SK-N-SH treated with all-trans-retinoic acid at 6 μM for 48 hours (cell line): ENCODE data around the gene CAST.

Experiments
- ATAC-seq: fragments of 200-7000 bp; cut with Tn5 transposase; 3 replicates; pipeline ENCODE4 v1.9.1; 2020; ENCODE audit warnings: mild to moderate bottlenecking, moderate library complexity
- BACH2 ChIP-seq: fragments of 250-450 bp; sonication (Bioruptor Pico); IDR thresholded peaks from 2 replicates; pipeline ENCODE4 v1.9.0; 2021; ENCODE audit warnings: mild to moderate bottlenecking, borderline replicate concordance
- CREB5 ChIP-seq: fragments of 250-450 bp; sonication (Bioruptor Pico); IDR thresholded peaks from 2 replicates; pipeline ENCODE4 v1.5.1; 2020; ENCODE audit warnings: low read depth, mild to moderate bottlenecking, moderate library complexity
- CSDC2 ChIP-seq: fragments of 250-450 bp; sonication (Bioruptor Pico); IDR thresholded peaks from 2 replicates; pipeline ENCODE4 v1.5.0; 2020; ENCODE audit warnings: mild to moderate bottlenecking, moderate library complexity
- CSRNP3 ChIP-seq: fragments of 250-450 bp; sonication (Bioruptor Pico); IDR thresholded peaks from 2 replicates; pipeline ENCODE4 v1.5.1; 2021; ENCODE audit warnings: mild to moderate bottlenecking, moderate library complexity
- OSR1 ChIP-seq: fragments of 250-450 bp; sonication (Bioruptor Pico); IDR thresholded peaks from 2 replicates; pipeline ENCODE4 v1.8.0; 2022; ENCODE audit warnings: moderate library complexity, mild to moderate bottlenecking, inconsistent platforms
- PATZ1 ChIP-seq: fragments of 250-450 bp; sonication (Bioruptor Pico); IDR thresholded peaks from 2 replicates; pipeline ENCODE4 v1.8.0; 2020; ENCODE audit warnings: mild to moderate bottlenecking, moderate library complexity, borderline replicate concordance
- PPARA ChIP-seq: fragments of 250-450 bp; sonication (Bioruptor Pico); IDR thresholded peaks from 2 replicates; pipeline ENCODE4 v1.5.0; 2020; ENCODE audit warnings: mild to moderate bottlenecking, borderline replicate concordance
- RARB ChIP-seq: fragments of 250-450 bp; sonication (Bioruptor Pico); IDR thresholded peaks from 2 replicates; pipeline ENCODE4 v1.8.0; 2021; ENCODE audit warnings: mild to moderate bottlenecking, moderate library complexity
- SNAI2 ChIP-seq: fragments of 250-450 bp; sonication (Bioruptor Pico); IDR thresholded peaks from 2 replicates; pipeline ENCODE4 v1.5.0; 2020; ENCODE audit warnings: mild to moderate bottlenecking, moderate library complexity
- TCF4 ChIP-seq: fragments of 250-450 bp; sonication (Bioruptor Pico); IDR thresholded peaks from 2 replicates; pipeline ENCODE4 v1.8.0; 2021; ENCODE audit warnings: mild to moderate bottlenecking, moderate library complexity, borderline replicate concordance
- TOX ChIP-seq: fragments of 250-450 bp; sonication (Bioruptor Pico); IDR thresholded peaks from 2 replicates; pipeline ENCODE4 v1.8.0; 2021; ENCODE audit warnings: mild to moderate bottlenecking, moderate library complexity, borderline replicate concordance
- ZFP3 ChIP-seq: fragments of 250-450 bp; sonication (Bioruptor Pico); IDR thresholded peaks from 2 replicates; pipeline ENCODE4 v1.5.0; 2020; ENCODE audit warnings: mild to moderate bottlenecking, moderate library complexity
- ZFP30 ChIP-seq: fragments of 450-650 bp; formaldehyde crosslinking; IDR thresholded peaks from 2 replicates; pipeline ENCODE4 v1.5.0; 2022; ENCODE audit warnings: mild to moderate bottlenecking, moderate library complexity
- ZNF8 ChIP-seq: fragments of 450-650 bp; formaldehyde crosslinking; IDR thresholded peaks from 2 replicates; pipeline ENCODE4 v1.5.0; 2020; ENCODE audit warnings: mild to moderate bottlenecking, moderate library complexity
- TF ChIP-seq, protein P1 (sequence below): fragments of 250-450 bp; sonication (Bioruptor Pico); IDR thresholded peaks from 2 replicates; pipeline ENCODE4 v1.8.0; 2021; ENCODE audit warnings: low read depth, mild to moderate bottlenecking, moderate library complexity, borderline replicate concordance
- TF ChIP-seq, protein P2 (sequence below): fragments of 250-450 bp; sonication (Bioruptor Pico); IDR thresholded peaks from 2 replicates; pipeline ENCODE4 v1.5.0; 2020; ENCODE audit warnings: mild to moderate bottlenecking, moderate library complexity

The CAST gene

DNA sequence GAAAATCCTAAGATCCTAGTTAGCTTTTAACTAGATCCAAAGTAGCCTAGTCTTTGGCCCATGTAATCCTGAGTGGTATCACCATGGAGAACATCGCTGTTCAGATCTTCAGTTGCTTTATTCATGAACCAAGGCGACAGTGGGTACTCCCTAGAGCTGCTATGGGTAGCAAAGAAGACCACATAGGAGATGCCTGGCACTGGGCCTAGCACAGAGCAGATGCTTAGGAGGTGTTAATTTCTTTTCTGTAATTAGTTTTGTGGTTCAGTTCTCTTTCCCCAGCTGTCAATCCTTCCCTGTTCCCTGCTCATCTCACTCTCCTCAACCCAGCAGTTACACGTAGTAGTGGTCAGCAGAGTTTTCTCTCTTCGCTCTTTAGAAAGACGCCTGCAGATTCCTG, 9.3 kb downstream of the CAST start (continued):
- TF ChIP-seq PPARA (CRISPR knock-in tag) = no peak

GRCh38 chr5:96673127-96673526, 11.0 kb downstream of the CAST start:
- ATAC-seq = no peak
- TF ChIP-seq RARB (CRISPR knock-in tag) (no peak), OSR1 (CRISPR knock-in tag) (no peak), ZFP30 (CRISPR knock-in tag) (no peak), BACH2 (CRISPR knock-in tag) (no peak), ZNF8 (CRISPR knock-in tag) (no peak), TOX (CRISPR knock-in tag) (no peak), CSRNP3 (no peak), CREB5 (CRISPR knock-in tag) (no peak)
- TF ChIP-seq, protein P1, sequence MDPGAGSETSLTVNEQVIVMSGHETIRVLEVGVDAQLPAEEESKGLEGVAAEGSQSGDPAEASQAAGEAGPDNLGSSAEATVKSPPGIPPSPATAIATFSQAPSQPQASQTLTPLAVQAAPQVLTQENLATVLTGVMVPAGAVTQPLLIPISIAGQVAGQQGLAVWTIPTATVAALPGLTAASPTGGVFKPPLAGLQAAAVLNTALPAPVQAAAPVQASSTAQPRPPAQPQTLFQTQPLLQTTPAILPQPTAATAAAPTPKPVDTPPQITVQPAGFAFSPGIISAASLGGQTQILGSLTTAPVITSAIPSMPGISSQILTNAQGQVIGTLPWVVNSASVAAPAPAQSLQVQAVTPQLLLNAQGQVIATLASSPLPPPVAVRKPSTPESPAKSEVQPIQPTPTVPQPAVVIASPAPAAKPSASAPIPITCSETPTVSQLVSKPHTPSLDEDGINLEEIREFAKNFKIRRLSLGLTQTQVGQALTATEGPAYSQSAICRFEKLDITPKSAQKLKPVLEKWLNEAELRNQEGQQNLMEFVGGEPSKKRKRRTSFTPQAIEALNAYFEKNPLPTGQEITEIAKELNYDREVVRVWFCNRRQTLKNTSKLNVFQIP (CRISPR knock-in tag) = no peak

DNA sequence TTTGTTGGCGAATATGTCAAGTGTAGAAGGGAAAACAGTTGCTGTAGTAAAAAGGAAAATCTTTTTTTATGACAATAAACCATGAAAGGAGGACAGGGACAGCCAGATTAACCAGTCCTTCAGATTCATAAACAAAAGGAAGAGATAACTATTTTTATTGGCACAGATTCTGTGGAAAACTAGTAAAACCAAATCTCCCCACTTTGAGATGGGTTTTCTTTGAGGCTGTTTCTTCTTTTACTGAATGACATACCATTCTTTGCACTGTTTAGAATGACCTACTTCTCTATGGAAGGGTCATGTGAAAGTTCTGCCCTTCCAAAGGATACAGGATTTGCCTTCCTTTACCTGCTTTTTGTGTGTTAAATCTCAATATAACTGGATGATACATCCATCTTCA, 13.7 kb downstream of the CAST start:
- ATAC-seq = no peak
- TF ChIP-seq BACH2 (CRISPR knock-in tag) (no peak), ZFP30 (CRISPR knock-in tag) (no peak), TCF4 (CRISPR knock-in tag) (no peak), ZFP3 (CRISPR knock-in tag) (no peak)

- no peak for ATAC-seq
- TF ChIP-seq BACH2 (CRISPR knock-in tag) (no peak), PPARA (CRISPR knock-in tag) (no peak), OSR1 (CRISPR knock-in tag) (no peak), ZFP30 (CRISPR knock-in tag) (no peak), CSRNP3 (no peak), TOX (CRISPR knock-in tag) (no peak), SNAI2 (CRISPR knock-in tag) (no peak), RARB (CRISPR knock-in tag) (no peak)
- TF ChIP-seq, protein P2, sequence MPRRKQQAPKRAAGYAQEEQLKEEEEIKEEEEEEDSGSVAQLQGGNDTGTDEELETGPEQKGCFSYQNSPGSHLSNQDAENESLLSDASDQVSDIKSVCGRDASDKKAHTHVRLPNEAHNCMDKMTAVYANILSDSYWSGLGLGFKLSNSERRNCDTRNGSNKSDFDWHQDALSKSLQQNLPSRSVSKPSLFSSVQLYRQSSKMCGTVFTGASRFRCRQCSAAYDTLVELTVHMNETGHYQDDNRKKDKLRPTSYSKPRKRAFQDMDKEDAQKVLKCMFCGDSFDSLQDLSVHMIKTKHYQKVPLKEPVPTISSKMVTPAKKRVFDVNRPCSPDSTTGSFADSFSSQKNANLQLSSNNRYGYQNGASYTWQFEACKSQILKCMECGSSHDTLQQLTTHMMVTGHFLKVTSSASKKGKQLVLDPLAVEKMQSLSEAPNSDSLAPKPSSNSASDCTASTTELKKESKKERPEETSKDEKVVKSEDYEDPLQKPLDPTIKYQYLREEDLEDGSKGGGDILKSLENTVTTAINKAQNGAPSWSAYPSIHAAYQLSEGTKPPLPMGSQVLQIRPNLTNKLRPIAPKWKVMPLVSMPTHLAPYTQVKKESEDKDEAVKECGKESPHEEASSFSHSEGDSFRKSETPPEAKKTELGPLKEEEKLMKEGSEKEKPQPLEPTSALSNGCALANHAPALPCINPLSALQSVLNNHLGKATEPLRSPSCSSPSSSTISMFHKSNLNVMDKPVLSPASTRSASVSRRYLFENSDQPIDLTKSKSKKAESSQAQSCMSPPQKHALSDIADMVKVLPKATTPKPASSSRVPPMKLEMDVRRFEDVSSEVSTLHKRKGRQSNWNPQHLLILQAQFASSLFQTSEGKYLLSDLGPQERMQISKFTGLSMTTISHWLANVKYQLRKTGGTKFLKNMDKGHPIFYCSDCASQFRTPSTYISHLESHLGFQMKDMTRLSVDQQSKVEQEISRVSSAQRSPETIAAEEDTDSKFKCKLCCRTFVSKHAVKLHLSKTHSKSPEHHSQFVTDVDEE (CRISPR knock-in tag) = no peak
These were observed 15.3 kb downstream of the CAST start for GRCh38 chr5:96677496-96677895.

- no peak for ATAC-seq
- TF ChIP-seq OSR1 (CRISPR knock-in tag) (no peak), CSDC2 (CRISPR knock-in tag) (no peak), RARB (CRISPR knock-in tag) (no peak), PPARA (CRISPR knock-in tag) (no peak), PATZ1 (CRISPR knock-in tag) (no peak), CSRNP3 (no peak)
- TF ChIP-seq, protein P2 (CRISPR knock-in tag) = no peak
These were observed 17.1 kb downstream of the CAST start for GRCh38 chr5:96679293-96679692.
